Fibroblast of lung (primary cell): ENCODE measurements around the gene ALKBH6. TPM values are rescaled to one million over a fixed set of nuclear protein-coding genes. Genes with fewer than 3 reads are reported as not detected.
A peak's percentile ranks its signal among the peaks of the same experiment; 100 is the strongest.

Experiments used
- DNase-seq, 2 donors: peaks; one replicate each; pipeline versions ENCODE4 v3.0.0 to v3.0.0-alpha.2; 2010; ENCODE audit warnings: low read depth in 2 of 2
- H2AFZ ChIP-seq: 2 replicates; pipeline ENCODE4 v1.5.1; 2012; ENCODE audit warnings: low read length, control low read depth, inconsistent platforms
- H3K27ac ChIP-seq: 2 replicates; pipeline ENCODE4 v1.5.1; 2011; ENCODE audit warnings: low read length, control low read depth; ENCODE audit not compliant: insufficient read depth
- H3K27me3 ChIP-seq: 2 replicates; pipeline ENCODE4 v1.5.1; 2011; ENCODE audit warnings: mild to moderate bottlenecking, low read length; ENCODE audit not compliant: control insufficient read depth, insufficient read depth
- H3K36me3 ChIP-seq: 2 replicates; pipeline ENCODE4 v1.5.1; 2011; ENCODE audit warnings: low read length; ENCODE audit not compliant: control insufficient read depth, insufficient read depth
- H3K4me1 ChIP-seq: 2 replicates; pipeline ENCODE4 v1.5.1; 2011; ENCODE audit warnings: low read length; ENCODE audit not compliant: control insufficient read depth, insufficient read depth; ENCODE audit errors: extremely low read depth
- H3K4me2 ChIP-seq: 2 replicates; pipeline ENCODE4 v1.5.1; 2011; ENCODE audit warnings: low read length, control low read depth; ENCODE audit not compliant: insufficient read depth; ENCODE audit errors: extremely low read depth
- H3K4me3 ChIP-seq, 4 experiments: fragments of 200-600 bp in 1 of 4; sonication (generic) in 1 of 4; replicated peaks in 1 of 4; 2 replicates each; pipeline ENCODE4 v1.5.1; 2011 to 2016; ENCODE audit warnings: low read length in 4 of 4, low read depth in 3 of 4, mild to moderate bottlenecking in 3 of 4, control low read depth in 2 of 4, inconsistent platforms in 1 of 4, mixed read lengths in 1 of 4; ENCODE audit not compliant: insufficient read depth in 1 of 4; ENCODE audit errors: control extremely low read depth in 1 of 4
- H3K79me2 ChIP-seq: 2 replicates; pipeline ENCODE4 v1.5.1; 2012; ENCODE audit warnings: mild to moderate bottlenecking, low read length, inconsistent platforms; ENCODE audit not compliant: control insufficient read depth, insufficient read depth
- H3K9ac ChIP-seq: 2 replicates; pipeline ENCODE4 v1.5.1; 2011; ENCODE audit warnings: mild to moderate bottlenecking, low read length, control low read depth; ENCODE audit not compliant: insufficient read depth
- H3K9me3 ChIP-seq: 2 replicates; pipeline ENCODE4 v1.5.1; 2012; ENCODE audit warnings: low read depth, low read length; ENCODE audit not compliant: control insufficient read depth, insufficient read depth
- H4K20me1 ChIP-seq: 2 replicates; pipeline ENCODE4 v1.5.1; 2011; ENCODE audit warnings: low read length; ENCODE audit not compliant: control insufficient read depth, insufficient read depth; ENCODE audit errors: extremely low read depth
- EZH2 ChIP-seq: IDR thresholded peaks from 2 replicates; pipeline ENCODE4 v1.5.1; 2012; ENCODE audit warnings: low read length, control low read depth, mild to moderate bottlenecking; ENCODE audit errors: missing control alignments
- polyA plus RNA-seq, 2 donors: library from polyadenylated mRNA; depleted of rRNA in 1 of 2; stranded (reverse) in 1 of 2; unstranded in 1 of 2; fragments of >200 nt; gene quantifications; 2 replicates each; pipeline ENCODE4 v1.2.1, GENCODE V29; 2011 to 2012; ENCODE audit warnings: missing spikeins in 1 of 2
- total RNA-seq: library from RNA; depleted of rRNA; stranded (reverse); fragments of >200 nt; gene quantifications from 2 replicates; pipeline ENCODE4 v1.2.1, GENCODE V29; 2014
- TF ChIP-seq, protein P1 (sequence below), 2 donors: IDR thresholded peaks in 1 of 2; conservative IDR thresholded peaks in 1 of 2; 1 replicate in 1 of 2; 2 replicates in 1 of 2; pipeline ENCODE4 v1.5.1; 2011 to 2012; ENCODE audit warnings: low read length in 2 of 2, control low read depth in 1 of 2, inconsistent platforms in 1 of 2, low read depth in 1 of 2, mild to moderate bottlenecking in 1 of 2

The ALKBH6 gene
- total and polyA plus RNA-seq, 2 donors (not counting 1 experiment from before 2014, with no cell fraction given), result 19.5 to 20.1 TPM

DNA sequence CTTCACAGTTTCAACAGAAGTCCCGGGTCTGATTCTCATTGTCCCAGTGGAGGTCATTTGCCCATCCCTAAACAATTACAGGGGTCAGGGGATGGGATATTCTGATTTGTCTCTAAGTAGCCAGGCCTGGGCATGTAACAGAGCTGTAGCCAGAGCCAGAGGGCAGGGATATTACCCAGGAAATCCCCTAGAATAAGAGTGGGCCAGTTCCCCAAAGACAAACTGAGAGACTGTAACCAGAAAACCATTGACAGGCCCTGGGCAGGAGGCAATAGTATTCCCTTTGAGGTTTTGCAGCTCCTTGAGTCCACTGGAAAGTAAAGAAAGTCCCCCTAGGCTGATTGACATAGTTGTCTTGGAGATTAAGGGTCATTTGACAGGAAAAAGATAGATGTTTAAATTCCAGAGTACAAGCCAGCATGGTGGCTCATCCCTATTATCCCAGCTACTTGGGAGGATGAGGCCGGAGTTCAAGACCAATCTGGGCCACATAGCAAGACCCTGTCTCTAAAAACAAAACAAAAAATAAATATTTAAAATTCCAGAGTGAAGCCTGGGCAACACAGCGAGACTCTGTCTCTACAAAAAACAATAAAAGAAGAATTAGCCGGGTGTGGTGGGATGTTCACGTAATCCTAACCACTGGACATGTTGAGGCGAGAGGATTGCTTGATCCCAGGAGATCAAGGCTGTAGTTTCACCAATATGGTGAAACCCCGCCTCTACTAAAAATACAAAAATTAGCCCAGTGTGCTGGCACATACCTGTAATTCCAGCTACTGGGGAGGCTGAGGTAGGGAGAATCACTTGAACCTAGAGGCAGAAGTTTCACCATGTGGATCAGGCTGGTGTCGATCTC is 20.9 kb downstream of the ALKBH6 start:
- no peak for TF ChIP-seq EZH2
- TF ChIP-seq, protein P1, sequence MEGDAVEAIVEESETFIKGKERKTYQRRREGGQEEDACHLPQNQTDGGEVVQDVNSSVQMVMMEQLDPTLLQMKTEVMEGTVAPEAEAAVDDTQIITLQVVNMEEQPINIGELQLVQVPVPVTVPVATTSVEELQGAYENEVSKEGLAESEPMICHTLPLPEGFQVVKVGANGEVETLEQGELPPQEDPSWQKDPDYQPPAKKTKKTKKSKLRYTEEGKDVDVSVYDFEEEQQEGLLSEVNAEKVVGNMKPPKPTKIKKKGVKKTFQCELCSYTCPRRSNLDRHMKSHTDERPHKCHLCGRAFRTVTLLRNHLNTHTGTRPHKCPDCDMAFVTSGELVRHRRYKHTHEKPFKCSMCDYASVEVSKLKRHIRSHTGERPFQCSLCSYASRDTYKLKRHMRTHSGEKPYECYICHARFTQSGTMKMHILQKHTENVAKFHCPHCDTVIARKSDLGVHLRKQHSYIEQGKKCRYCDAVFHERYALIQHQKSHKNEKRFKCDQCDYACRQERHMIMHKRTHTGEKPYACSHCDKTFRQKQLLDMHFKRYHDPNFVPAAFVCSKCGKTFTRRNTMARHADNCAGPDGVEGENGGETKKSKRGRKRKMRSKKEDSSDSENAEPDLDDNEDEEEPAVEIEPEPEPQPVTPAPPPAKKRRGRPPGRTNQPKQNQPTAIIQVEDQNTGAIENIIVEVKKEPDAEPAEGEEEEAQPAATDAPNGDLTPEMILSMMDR (conservative IDR thresholded peaks at IDR 0.05 in 1 of 2, IDR thresholded peaks at IDR 0.05 in 1 of 2; ENCODE audit: low read depth in 1 of 2, low read length in 2 of 2), result no peak
- H3K4me3 ChIP-seq, result no peak overlapping the region
- H3K36me3 ChIP-seq, result no peaks in the 10 kb centered on the region

DNA sequence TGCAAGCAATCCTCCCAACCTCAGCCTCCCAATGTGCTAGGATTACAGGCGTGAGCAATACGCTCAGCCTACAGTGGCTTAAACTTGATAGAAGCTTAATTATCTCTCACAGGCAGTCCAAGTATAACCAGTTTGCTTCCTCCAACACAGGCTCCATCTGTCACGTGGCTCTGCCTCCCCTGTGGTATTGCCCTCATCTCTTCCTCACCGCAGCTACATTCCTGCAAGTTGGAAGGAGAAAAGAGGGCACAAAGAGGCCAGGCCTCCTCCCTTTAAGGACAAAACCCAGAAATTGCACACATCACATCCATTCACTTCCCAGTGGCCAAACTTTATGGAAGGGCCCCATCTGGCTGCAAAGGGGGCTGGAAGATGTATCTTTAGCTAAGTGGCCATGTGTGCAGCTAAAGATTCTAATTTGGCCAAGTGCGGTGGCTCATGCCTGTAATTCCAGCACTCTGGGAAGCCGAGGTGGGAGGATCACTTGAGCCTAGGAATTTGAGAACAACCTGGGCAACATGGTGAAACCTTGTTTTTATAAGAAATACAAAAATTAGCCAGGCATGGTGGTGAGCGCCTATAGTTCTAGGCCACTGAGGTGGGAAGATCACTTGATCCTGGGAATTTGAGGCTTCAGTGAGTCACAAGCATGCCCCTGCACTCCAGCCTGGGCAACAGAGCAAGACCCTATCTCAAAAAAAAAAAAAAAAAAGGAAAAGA is 22.1 kb downstream of the ALKBH6 start:
- peak in 1 of 2 donors; percentile 27 for DNase-seq

More for the DNA sequence above, 20.9 kb downstream of the ALKBH6 start:
- H3K27ac ChIP-seq, result no peak overlapping the region
- no peaks in the 10 kb centered on the region for H3K4me1 ChIP-seq
- H3K9ac ChIP-seq, result no peak overlapping the region
- peaks cover 4% of the 10 kb centered on the region for H3K27me3 ChIP-seq
- no peaks in the 10 kb centered on the region for H3K9me3 ChIP-seq
- no peak for DNase-seq
- peaks cover 7% of the 10 kb centered on the region for H3K79me2 ChIP-seq
- H4K20me1 ChIP-seq, result no peaks in the 10 kb centered on the region
- H2AFZ ChIP-seq, result no peak overlapping the region
- H3K4me2 ChIP-seq, result no peak overlapping the region

More for the DNA sequence above, 22.1 kb downstream of the ALKBH6 start:
- Histone ChIP-seq H3K36me3 (no peaks in the 10 kb centered on the region), H3K27me3 (peaks cover 4% of the 10 kb centered on the region), H3K27ac (no peak overlapping the region), H2AFZ (no peak overlapping the region), H3K9ac (no peak overlapping the region), H3K4me1 (no peaks in the 10 kb centered on the region), H3K79me2 (peaks cover 7% of the 10 kb centered on the region), H3K4me2 (no peak overlapping the region), H3K9me3 (no peaks in the 10 kb centered on the region), H4K20me1 (no peaks in the 10 kb centered on the region), H3K4me3 (no peak overlapping the region)
- no peak for TF ChIP-seq EZH2
- TF ChIP-seq, protein P1 (conservative IDR thresholded peaks at IDR 0.05 in 1 of 2, IDR thresholded peaks at IDR 0.05 in 1 of 2; ENCODE audit: low read depth in 1 of 2, low read length in 2 of 2), result no peak
